ENCODE data around the gene LRRC23. TPM values are rescaled to one million over a fixed set of nuclear protein-coding genes. Genes with fewer than 3 reads are reported as not detected.

Gene LRRC23
- total and polyA plus RNA-seq, 2 donors (not counting 1 experiment from before 2014, with no cell fraction given) = 5.3 to 14.4 TPM

- Histone ChIP-seq H4K20me1 (ENCODE audit: control insufficient read depth, insufficient read depth, low read length, poor library complexity, severe bottlenecking) (no peaks in the 10 kb centered on the region), H3K4me3 (ENCODE audit: control extremely low read depth in 1 of 5, extremely low read depth in 1 of 5, insufficient read depth in 1 of 5, low read depth in 2 of 5, low read length in 4 of 5) (peak within 1 kb of the TSS in 4 of 5 experiments; percentile 38 to 75 (median 58)), H2AFZ (ENCODE audit: insufficient read depth, low read depth, low read length, poor library complexity, severe bottlenecking) (peak within 1 kb of the TSS; percentile 85), H3K9ac (ENCODE audit: low read length) (peak within 1 kb of the TSS; percentile 80), H3K4me2 (replicated peaks; ENCODE audit: low read depth, low read length, poor library complexity, severe bottlenecking) (peak within 1 kb of the TSS; percentile 92), H3K27me3 (replicated peaks in 1 of 4; ENCODE audit: control extremely low read depth in 1 of 4, control insufficient read depth in 3 of 4, insufficient read depth in 4 of 4, low read length in 3 of 4) (peaks cover 0 to 10% (median 1%) of the 10 kb centered on the region in 4 experiments), H3K79me2 (ENCODE audit: control insufficient read depth, insufficient read depth, low read length) (no peaks in the 10 kb centered on the region), H3K9me3 (ENCODE audit: control extremely low read depth in 1 of 3, control insufficient read depth in 2 of 3, insufficient read depth in 1 of 3, low read length in 2 of 3) (peaks cover 0 to 3% (median 0%) of the 10 kb centered on the region in 3 donors), H3K4me1 (ENCODE audit: control insufficient read depth in 2 of 2, insufficient read depth in 2 of 2, low read length in 2 of 2) (peaks cover 11 to 19% of the 10 kb centered on the region in 2 donors), H3K27ac (ENCODE audit: low read length in 2 of 2) (peak within 1 kb of the TSS; percentile 43 to 64), H3K36me3 (replicated peaks in 1 of 2; ENCODE audit: control extremely low read depth in 1 of 2, control insufficient read depth in 1 of 2, extremely low read depth in 1 of 2, insufficient read depth in 2 of 2, low read length in 1 of 2) (peaks cover 0 to 4% of the 10 kb centered on the region in 2 experiments)
- Mint-ChIP-seq H3K9me3 (ENCODE audit: insufficient read depth) (no peaks in the 10 kb centered on the region), H3K4me3 (peak within 1 kb of the TSS; percentile 89), H3K27me3 (no peaks in the 10 kb centered on the region), H3K27ac (peak within 1 kb of the TSS; percentile 89), H3K4me1 (peaks cover 25% of the 10 kb centered on the region)
- intact Hi-C loops (cut with micrococcal nuclease) = loop anchor here (1.0 kb wide), 1 partner anchor 10 kb away; the partner anchor contains the start of gene LRRC23
- DNase-seq (peak; percentile 83), ATAC-seq (ENCODE audit: low read depth) (peak; percentile 91)
- ChIA-PET CTCF (interaction anchor here (0.7 to 2.0 kb wide), 5 partner anchors 8 to 50 kb away, joined by 4 to 10 read pairs (median 6); no protein-coding TSS in a partner anchor), POLR2A (interaction anchor here (0.5 to 1.8 kb wide), 9 partner anchors 9 to 194 kb away, joined by 3 to 8 read pairs (median 4); partner anchors contain the start of genes ATN1, C12orf57 and RNU7-1)
- under 1% methylated on average over 56 of the region's 68 CpGs for WGBS (ENCODE audit: insufficient coverage)
- TF ChIP-seq CTCF (IDR thresholded peaks at IDR 0.05) (no peak), EZH2 (IDR thresholded peaks at IDR 0.05; ENCODE audit: borderline replicate concordance, insufficient read depth, low read depth, low read length, poor library complexity, severe bottlenecking) (no peak)
Observed at GRCh38 chr12:6914246-6914946, 9.8 kb downstream of the LRRC23 start, which contains the start of gene ENO2. TSS of gene ENO2 (plus strand) at chr12:6914580. CDS start at chr12:6915833, 1,253 bp downstream.

Data from B cell (primary cell).